SK-N-MC (cell line): ENCODE measurements around the gene TRRAP.

Experiments
- EZH2 ChIP-seq: fragments of 200-600 bp; sonication (generic); IDR thresholded peaks from one replicate; pipeline ENCODE4 v1.6.1; 2017; ENCODE audit warnings: antibody characterized with exemption
- FOXP2 ChIP-seq: optimal IDR thresholded peaks from 2 replicates; pipeline ENCODE3; 2011; ENCODE audit warnings: mild to moderate bottlenecking, moderate library complexity; ENCODE audit not compliant: insufficient read depth; ENCODE audit errors: extremely low read length, control extremely low read depth
- POLR2AphosphoS5 ChIP-seq: IDR thresholded peaks from 2 replicates; pipeline ENCODE4 v1.6.1; 2012; ENCODE audit warnings: mild to moderate bottlenecking, low read depth, low read length, borderline replicate concordance

- TF ChIP-seq POLR2AphosphoS5 (no peak), EZH2 (no peak), FOXP2 (no peak)
Observed at GRCh38 chr7:99004781-99005500, 126.6 kb downstream of the TRRAP start.
